Epithelial cell of proximal tubule (primary cell): ENCODE results near the gene GIT2. TPM values are rescaled to one million over a fixed set of nuclear protein-coding genes. Genes with fewer than 3 reads are reported as not detected.
"Not testable (repeated sequence)": the region's sequence is repeated elsewhere in the genome, so short reads cannot be mapped to it uniquely, and the experiment has no call there.

Experiments used
- DNase-seq: peaks from one replicate; pipeline ENCODE4 v3.0.0-alpha.2; 2011; ENCODE audit warnings: low read depth
- H3K4me3 ChIP-seq: 2 replicates; pipeline ENCODE4 v1.5.1; 2011; ENCODE audit warnings: low read depth, mild to moderate bottlenecking, low read length
- total RNA-seq: library from RNA; depleted of rRNA; stranded (reverse); fragments of >200 nt; gene quantifications from 2 replicates; pipeline ENCODE4 v1.2.3, GENCODE V29; 2015
- TF ChIP-seq, protein P1 (sequence below): conservative IDR thresholded peaks from 2 replicates; pipeline ENCODE4 v1.5.1; 2012; ENCODE audit warnings: low read depth, mild to moderate bottlenecking, low read length

Gene GIT2
- total RNA-seq, 1 donor from 2014 or later = 20.1 TPM

DNA sequence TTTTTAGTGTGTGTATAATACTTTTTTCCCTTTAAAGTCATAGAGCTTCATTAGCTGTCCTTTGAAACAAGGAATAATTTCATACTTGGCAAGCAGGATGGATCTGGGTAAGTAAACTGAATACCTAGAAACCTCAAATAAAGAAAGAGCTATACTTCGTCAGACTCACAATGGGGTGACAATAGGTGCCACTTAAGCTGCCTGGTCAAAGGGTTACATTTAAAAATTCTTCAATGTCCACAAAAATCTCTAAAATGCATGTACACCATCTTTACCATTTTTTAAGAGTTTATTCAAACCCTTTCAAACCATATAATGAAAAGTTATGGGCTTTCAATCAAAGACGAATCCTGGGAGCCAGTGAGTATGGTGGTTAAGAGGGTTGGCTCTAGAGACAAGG, 3.1 kb downstream of the GIT2 start:
- TF ChIP-seq, protein P1, sequence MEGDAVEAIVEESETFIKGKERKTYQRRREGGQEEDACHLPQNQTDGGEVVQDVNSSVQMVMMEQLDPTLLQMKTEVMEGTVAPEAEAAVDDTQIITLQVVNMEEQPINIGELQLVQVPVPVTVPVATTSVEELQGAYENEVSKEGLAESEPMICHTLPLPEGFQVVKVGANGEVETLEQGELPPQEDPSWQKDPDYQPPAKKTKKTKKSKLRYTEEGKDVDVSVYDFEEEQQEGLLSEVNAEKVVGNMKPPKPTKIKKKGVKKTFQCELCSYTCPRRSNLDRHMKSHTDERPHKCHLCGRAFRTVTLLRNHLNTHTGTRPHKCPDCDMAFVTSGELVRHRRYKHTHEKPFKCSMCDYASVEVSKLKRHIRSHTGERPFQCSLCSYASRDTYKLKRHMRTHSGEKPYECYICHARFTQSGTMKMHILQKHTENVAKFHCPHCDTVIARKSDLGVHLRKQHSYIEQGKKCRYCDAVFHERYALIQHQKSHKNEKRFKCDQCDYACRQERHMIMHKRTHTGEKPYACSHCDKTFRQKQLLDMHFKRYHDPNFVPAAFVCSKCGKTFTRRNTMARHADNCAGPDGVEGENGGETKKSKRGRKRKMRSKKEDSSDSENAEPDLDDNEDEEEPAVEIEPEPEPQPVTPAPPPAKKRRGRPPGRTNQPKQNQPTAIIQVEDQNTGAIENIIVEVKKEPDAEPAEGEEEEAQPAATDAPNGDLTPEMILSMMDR = no peak
- H3K4me3 ChIP-seq = no peak overlapping the region
- DNase-seq = no peak

DNA sequence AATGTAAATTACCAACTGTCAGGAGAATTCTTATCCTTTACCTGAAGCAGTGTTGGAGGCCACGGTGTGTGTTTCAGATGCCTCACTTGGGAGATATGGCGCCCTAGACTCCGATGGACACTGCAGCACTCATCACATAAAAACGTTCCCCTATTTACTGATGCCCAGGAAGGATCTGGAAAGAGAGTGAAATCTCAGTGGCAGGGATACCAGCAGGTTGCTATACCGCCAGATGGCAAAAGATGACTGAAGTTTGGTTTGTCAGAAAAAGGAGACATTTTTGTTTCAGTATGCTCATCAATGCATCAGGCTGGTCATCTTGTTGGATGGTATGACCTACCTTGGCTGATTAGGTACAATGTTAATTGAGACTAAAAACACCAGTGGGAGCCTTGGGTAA, 4.6 kb downstream of the GIT2 start:
- no peak for DNase-seq
- no peak overlapping the region for H3K4me3 ChIP-seq
- TF ChIP-seq, protein P1 = no peak

DNA sequence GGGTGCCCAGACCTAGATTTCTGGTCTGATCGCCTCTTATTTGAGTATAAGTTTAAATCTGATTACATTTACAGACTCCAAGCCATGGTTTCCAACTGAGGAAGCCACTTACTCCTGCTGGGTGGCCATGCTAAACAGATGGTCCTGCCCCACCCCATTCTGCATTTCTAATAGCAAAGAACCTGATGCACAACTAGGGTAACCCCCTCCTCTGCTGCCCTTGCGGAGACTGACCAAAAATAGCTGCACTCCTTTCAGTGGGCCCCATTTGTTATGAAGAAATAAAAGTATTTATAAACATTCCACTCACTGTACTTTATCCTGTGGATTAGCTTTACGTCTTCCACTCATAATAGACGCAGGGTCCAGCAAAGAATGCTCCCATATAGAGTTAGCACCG, 6.8 kb downstream of the GIT2 start:
- no peak for DNase-seq
- no peak overlapping the region for H3K4me3 ChIP-seq
- TF ChIP-seq, protein P1 = no peak

DNA sequence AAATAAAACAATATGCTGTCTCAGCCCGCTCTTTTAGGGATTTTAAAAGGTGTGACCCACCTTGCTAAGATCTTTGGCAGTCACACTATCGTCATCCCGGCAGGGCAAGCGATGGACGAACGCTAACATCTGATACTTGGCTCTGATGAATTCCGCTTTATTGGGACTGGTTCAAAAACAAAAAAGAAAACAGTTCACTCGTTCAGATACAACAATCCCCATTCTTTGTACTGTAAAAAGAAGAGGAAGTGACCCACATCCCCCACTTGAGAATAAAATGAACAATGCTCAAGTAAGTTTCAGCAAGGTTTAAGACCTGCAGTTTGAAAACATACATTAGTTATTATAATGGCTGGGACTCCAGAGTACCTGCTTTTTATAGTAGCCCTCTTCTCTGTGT, 7.3 kb downstream of the GIT2 start:
- H3K4me3 ChIP-seq = no peak overlapping the region
- TF ChIP-seq, protein P1 = no peak
- no peak for DNase-seq

DNA sequence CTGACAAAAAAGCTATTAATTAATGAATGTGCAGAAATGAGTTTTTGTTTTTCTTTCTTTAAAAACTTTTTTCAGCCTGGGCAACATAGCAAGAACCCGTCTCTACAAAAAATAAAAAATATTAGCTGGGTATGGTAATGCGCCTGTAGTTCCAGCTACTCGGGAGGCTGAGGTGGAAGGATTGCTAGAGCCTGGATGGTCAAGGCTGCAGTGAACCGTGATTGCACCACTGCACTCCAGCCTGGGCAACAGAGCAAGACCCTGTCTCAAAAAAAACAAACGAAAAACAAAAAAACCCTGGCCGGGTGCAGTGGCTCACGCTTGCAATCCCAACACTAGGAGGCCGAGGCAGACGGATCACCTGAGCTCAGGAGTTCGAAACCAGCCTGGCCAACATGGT, 7.9 kb downstream of the GIT2 start:
- DNase-seq = no peak
- TF ChIP-seq, protein P1 = no peak

DNA sequence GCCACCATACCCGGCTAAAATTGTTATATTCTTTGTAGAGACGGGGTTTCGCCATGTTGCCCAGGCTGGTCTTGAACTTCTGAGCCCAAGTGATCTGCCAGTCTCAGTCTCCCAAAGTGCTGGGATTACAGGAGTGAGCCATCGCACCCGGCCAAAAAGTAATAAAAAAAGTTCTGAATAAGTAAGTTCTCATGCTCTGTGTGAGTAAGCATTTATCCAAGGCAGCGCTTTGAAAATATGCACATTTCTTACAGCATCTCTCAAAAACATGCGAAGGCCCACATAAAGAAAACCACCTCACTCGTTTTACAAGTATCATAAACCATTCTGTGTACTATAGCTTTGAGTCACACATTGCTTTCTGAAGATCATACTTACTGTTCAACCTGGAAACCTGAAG, 8.6 kb downstream of the GIT2 start:
- TF ChIP-seq, protein P1 = no peak
- H3K4me3 ChIP-seq = no peak overlapping the region
- DNase-seq = no peak

More for the DNA sequence above, 7.9 kb downstream of the GIT2 start:
- H3K4me3 ChIP-seq = no peak overlapping the region

DNA sequence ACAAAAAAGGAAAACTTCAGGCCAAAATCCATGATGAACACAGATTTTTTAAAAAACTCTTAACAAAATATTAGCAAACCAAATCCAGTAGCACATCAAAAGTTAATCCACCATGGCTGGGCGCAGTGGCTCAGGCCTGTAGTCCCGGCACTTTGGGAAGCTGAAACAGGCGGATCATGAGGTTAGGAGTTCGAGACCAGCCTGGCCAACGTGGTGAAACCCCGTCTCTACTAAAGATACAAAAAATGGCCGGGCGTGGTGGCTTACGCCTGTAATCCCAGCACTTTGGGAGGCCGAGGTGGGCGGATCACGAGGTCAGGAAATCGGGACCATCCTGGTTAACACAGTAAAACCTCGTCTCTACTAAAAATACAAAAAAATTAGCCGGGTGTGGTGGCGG, 9.9 kb downstream of the GIT2 start:
- DNase-seq, H3K4me3 ChIP-seq: not testable (repeated sequence)
